ENCODE measurements around the gene PRG3. TPM values are rescaled to one million over a fixed set of nuclear protein-coding genes. Genes with fewer than 3 reads are reported as not detected.
A peak's percentile ranks its signal among the peaks of the same experiment; 100 is the strongest.

PRG3 gene
- total and polyA plus RNA-seq, 2 experiments from 2014 or later = not detected

DNA sequence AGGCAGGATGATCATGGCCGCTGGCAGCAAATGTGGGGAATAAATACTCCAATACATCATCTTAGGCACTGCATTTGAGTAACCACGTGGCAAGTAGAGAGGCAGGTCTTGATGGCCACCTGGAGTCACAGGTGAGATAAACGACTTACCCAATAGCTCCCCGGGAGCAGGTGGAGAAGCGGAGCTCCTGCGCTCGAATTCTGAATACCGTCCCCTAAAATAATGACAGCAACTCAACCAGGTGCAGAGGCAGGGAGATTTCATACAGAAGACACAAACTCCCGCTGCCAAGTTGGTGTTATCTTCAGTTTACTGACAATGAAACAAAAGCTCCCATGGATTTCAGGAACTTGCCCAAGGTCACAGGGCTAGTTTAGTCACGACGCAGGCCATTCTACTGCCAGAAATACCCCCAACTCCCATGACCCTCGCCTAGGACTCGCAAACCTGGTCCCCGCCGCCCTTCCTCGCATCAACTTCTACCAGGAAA, 45.5 kb upstream of the PRG3 start:
- Histone ChIP-seq H3K36me3 (no peaks in the 10 kb centered on the region), H3K27ac (no peak overlapping the region), H3K9me3 (ENCODE audit: low read depth) (no peaks in the 10 kb centered on the region), H3K27me3 (peaks cover 2% of the 10 kb centered on the region), H3K4me3 (peak overlapping the region; percentile 21), H3K4me1 (ENCODE audit: low read depth) (no peaks in the 10 kb centered on the region)
- DNase-seq (ENCODE audit: low read depth in 1 of 2, low spot score in 1 of 2) = peak in 1 of 2 donors; percentile 42
- TF ChIP-seq, protein P1, sequence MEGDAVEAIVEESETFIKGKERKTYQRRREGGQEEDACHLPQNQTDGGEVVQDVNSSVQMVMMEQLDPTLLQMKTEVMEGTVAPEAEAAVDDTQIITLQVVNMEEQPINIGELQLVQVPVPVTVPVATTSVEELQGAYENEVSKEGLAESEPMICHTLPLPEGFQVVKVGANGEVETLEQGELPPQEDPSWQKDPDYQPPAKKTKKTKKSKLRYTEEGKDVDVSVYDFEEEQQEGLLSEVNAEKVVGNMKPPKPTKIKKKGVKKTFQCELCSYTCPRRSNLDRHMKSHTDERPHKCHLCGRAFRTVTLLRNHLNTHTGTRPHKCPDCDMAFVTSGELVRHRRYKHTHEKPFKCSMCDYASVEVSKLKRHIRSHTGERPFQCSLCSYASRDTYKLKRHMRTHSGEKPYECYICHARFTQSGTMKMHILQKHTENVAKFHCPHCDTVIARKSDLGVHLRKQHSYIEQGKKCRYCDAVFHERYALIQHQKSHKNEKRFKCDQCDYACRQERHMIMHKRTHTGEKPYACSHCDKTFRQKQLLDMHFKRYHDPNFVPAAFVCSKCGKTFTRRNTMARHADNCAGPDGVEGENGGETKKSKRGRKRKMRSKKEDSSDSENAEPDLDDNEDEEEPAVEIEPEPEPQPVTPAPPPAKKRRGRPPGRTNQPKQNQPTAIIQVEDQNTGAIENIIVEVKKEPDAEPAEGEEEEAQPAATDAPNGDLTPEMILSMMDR (IDR thresholded peaks at IDR 0.05; ENCODE audit: low read depth, low read length) = no peak

DNA sequence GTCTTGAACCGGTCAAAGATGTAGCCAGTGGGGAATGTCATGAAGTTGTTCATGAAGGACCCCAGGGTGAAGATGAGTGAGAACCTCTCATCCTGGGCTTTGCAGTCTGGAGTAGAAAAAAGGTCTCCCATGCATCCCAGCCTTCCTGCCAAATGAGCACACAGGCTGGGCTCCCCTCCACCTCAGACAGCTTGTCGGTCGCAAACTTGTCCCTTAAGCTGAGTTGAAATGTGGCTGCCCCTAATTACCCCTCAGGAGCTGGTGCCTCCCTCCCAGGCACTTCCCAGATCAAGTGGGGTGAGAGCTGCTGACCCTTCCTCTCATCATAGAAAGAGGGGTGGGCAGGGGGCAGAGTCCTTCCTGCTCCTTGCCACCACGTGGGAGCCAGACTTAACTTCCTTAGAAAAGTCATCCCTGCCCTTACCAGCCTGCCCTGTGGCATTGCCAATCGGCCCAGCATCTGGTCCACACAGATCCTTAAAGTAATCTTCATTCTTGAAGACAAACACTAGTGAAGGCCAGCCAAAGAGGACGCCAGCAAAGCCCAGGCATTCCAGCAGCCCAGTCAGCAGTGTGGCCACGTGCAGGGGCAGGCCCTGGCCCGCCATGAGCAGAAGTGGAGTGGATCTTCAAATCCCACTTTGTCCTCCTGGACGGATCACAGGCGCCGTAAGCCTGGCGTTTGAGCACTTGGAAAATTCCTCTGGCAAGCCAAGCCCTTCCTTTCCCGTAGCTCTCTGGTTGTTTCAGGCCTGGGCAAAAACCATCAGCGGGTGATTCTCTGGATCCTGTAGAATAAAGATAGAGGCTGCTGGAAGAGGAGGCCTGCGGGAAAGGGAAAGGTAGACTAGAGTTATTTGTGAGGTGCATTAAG, 44.9 kb upstream of the PRG3 start:
- Histone ChIP-seq H3K27ac (no peak overlapping the region), H3K27me3 (peaks cover 2% of the 10 kb centered on the region), H3K36me3 (no peaks in the 10 kb centered on the region), H3K4me1 (ENCODE audit: low read depth) (no peaks in the 10 kb centered on the region), H3K4me3 (no peak overlapping the region), H3K9me3 (ENCODE audit: low read depth) (no peaks in the 10 kb centered on the region)
- TF ChIP-seq, protein P1 (IDR thresholded peaks at IDR 0.05; ENCODE audit: low read depth, low read length) = no peak
- peak in 1 of 2 donors; percentile 62 for DNase-seq (ENCODE audit: low read depth in 1 of 2, low spot score in 1 of 2)

DNA sequence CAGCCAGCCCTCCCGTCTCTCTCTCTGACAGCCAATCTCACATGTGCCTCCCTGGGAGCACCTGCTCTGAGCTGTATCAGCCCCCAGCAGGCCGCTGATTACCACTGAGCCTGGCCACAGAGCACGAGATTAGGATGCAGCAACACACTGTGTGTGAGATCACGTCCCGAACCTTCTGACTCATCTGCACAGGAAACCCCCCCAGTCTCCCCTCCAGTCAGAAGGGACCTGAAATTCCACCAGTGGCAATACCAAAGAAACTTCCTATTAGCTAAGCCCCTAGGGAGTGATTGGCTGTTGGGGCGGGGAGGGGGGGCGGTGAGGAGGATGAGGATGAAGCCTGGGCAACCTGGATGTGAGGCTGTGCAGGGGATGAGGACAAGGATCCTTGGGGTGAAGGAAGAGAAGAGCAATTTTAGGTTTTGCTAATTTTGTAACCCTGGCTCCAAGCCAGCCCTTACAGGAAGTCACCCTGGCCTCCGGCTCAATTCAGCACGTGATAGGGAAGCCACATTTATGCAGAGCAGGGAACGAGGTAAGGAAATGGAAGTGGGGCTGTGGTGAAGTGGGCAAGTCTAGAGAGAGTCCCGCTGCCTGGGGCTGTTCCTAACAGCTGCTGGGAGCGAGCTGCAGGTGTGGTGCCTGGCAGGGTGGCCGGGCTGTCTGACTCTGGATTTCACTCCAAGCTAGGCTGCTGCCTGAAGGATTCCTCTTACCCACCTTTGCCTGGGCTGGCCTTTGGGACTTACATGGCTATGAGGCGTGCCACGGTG, 44.0 kb upstream of the PRG3 start:
- Histone ChIP-seq H3K27ac (no peak overlapping the region), H3K4me1 (ENCODE audit: low read depth) (no peaks in the 10 kb centered on the region), H3K9me3 (ENCODE audit: low read depth) (no peaks in the 10 kb centered on the region), H3K27me3 (peaks cover 2% of the 10 kb centered on the region), H3K4me3 (no peak overlapping the region), H3K36me3 (no peaks in the 10 kb centered on the region)
- peak in 1 of 2 donors; percentile 97 for DNase-seq (ENCODE audit: low read depth in 1 of 2, low spot score in 1 of 2)
- TF ChIP-seq, protein P1 (IDR thresholded peaks at IDR 0.05; ENCODE audit: low read depth, low read length) = no peak

DNA sequence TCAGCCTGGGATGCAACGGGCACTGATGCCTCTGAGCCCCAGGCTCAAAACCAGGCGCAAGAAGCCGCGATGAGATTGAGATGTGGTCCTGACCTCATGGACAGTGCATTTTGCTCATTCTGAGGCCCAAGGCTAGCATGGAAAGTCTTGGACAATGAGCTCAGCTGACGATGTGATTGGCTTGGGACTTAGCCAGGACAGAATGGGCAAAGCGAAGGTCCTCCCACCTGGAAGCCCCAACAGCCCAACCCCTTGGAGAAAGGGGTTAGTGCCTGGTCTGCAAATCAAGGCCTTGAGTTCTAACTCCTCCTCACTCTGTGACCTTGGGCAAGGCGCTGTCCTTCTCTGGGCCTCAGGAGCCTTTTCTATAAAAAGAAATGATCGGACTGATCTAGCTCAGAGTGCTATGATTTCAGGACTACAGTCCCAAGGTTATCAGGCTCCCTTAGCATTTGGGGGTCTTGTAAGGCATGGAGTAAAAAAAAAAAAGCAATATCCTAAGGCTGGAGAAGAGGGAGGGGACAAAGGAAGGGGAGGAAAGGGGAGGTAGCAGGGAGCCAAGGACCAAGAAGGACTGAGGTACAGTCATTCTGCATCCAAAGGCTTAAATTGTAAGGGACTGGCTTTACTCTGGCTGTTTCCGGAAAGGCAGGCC, 43.3 kb upstream of the PRG3 start:
- TF ChIP-seq, protein P1 (IDR thresholded peaks at IDR 0.05; ENCODE audit: low read depth, low read length) = no peak
- Histone ChIP-seq H3K4me3 (no peak overlapping the region), H3K9me3 (ENCODE audit: low read depth) (no peaks in the 10 kb centered on the region), H3K27ac (no peak overlapping the region), H3K27me3 (no peaks in the 10 kb centered on the region), H3K36me3 (no peaks in the 10 kb centered on the region), H3K4me1 (ENCODE audit: low read depth) (no peaks in the 10 kb centered on the region)
- DNase-seq (ENCODE audit: low read depth in 1 of 2, low spot score in 1 of 2) = no peak

DNA sequence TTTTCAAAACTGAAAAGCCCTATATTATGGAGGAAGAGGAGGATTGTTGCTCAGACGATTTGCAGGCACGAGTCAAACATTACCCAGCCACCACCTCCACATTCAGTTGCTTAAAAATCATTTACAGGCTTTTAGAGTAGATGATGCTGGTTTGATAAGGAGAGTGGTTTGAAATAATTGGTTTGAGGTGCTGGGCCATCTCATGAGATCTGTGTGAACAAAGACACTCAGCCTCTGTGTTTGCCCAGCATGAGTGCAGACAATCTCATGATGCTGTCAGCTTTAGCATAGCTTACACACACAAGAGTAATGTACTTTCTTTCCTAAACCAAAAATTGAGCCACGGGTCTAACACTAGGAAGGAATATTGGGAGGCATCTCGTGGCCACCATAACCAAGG, 41.7 kb upstream of the PRG3 start:
- TF ChIP-seq, protein P1 (IDR thresholded peaks at IDR 0.05; ENCODE audit: low read depth, low read length) = no peak
- no peaks in the 10 kb centered on the region for H3K27me3 ChIP-seq
- H3K4me3 ChIP-seq = no peak overlapping the region
- no peaks in the 10 kb centered on the region for H3K4me1 ChIP-seq (ENCODE audit: low read depth)
- H3K36me3 ChIP-seq = no peaks in the 10 kb centered on the region
- no peak overlapping the region for H3K27ac ChIP-seq
- H3K9me3 ChIP-seq (ENCODE audit: low read depth) = no peaks in the 10 kb centered on the region
- no peak for DNase-seq (ENCODE audit: low read depth in 1 of 2, low spot score in 1 of 2)

All from cardiac muscle cell (in vitro differentiated cells and primary cell).